Parathyroid adenoma (tissue), 2 donors: ENCODE data around the gene ATP13A3.

Source experiments
- H2AFZ ChIP-seq: fragments of 300-600 bp; sonication (generic); one replicate; pipeline ENCODE4 v1.7.0; 2017; ENCODE audit warnings: antibody characterized with exemption, mild to moderate bottlenecking
- H3K27ac ChIP-seq: fragments of 300-600 bp; sonication (generic); one replicate; pipeline ENCODE4 v1.7.0; 2017
- H3K27me3 ChIP-seq: fragments of 300-600 bp; sonication (generic); one replicate; pipeline ENCODE4 v1.7.0; 2017; ENCODE audit warnings: low read length; ENCODE audit not compliant: control insufficient read depth, insufficient read depth
- H3K36me3 ChIP-seq: fragments of 300-600 bp; sonication (generic); one replicate; pipeline ENCODE4 v1.7.0; 2017; ENCODE audit warnings: low read length; ENCODE audit not compliant: control insufficient read depth, insufficient read depth
- H3K4me1 ChIP-seq: fragments of 300-600 bp; sonication (generic); one replicate; pipeline ENCODE4 v1.7.0; 2017; ENCODE audit warnings: control low read depth
- H3K4me2 ChIP-seq: fragments of 300-600 bp; sonication (generic); one replicate; pipeline ENCODE4 v1.7.0; 2017; ENCODE audit warnings: low read length
- H3K4me3 ChIP-seq: fragments of 300-600 bp; sonication (generic); one replicate; pipeline ENCODE4 v1.7.0; 2017; ENCODE audit warnings: low read depth, low read length
- H3K79me2 ChIP-seq: fragments of 300-600 bp; sonication (generic); one replicate; pipeline ENCODE4 v1.7.0; 2017; ENCODE audit warnings: control low read depth
- H3K9ac ChIP-seq: fragments of 300-600 bp; sonication (generic); one replicate; pipeline ENCODE4 v1.7.0; 2017; ENCODE audit warnings: mild to moderate bottlenecking
- H3K9me3 ChIP-seq: fragments of 300-600 bp; sonication (generic); one replicate; pipeline ENCODE4 v1.7.0; 2017; ENCODE audit warnings: low read length; ENCODE audit not compliant: control insufficient read depth
- TF ChIP-seq, protein P1 (sequence below): fragments of 300-600 bp; sonication (generic); IDR thresholded peaks from one replicate; pipeline ENCODE4 v1.7.0; 2017; ENCODE audit warnings: antibody characterized with exemption, mild to moderate bottlenecking
- donor health status: primary hyperparathyroidism.

Gene ATP13A3

GRCh38 chr3:194508491-194509453 is 22.0 kb upstream of the ATP13A3 start:
- no peak overlapping the region for H2AFZ ChIP-seq
- no peaks in the 10 kb centered on the region for H3K27me3 ChIP-seq
- peaks cover 4% of the 10 kb centered on the region for H3K4me1 ChIP-seq
- no peak overlapping the region for H3K9ac ChIP-seq
- no peak overlapping the region for H3K4me2 ChIP-seq
- H3K27ac ChIP-seq = no peak overlapping the region
- H3K36me3 ChIP-seq = no peaks in the 10 kb centered on the region
- H3K4me3 ChIP-seq = no peak overlapping the region
- no peaks in the 10 kb centered on the region for H3K9me3 ChIP-seq
- H3K79me2 ChIP-seq = no peaks in the 10 kb centered on the region
- TF ChIP-seq, protein P1, sequence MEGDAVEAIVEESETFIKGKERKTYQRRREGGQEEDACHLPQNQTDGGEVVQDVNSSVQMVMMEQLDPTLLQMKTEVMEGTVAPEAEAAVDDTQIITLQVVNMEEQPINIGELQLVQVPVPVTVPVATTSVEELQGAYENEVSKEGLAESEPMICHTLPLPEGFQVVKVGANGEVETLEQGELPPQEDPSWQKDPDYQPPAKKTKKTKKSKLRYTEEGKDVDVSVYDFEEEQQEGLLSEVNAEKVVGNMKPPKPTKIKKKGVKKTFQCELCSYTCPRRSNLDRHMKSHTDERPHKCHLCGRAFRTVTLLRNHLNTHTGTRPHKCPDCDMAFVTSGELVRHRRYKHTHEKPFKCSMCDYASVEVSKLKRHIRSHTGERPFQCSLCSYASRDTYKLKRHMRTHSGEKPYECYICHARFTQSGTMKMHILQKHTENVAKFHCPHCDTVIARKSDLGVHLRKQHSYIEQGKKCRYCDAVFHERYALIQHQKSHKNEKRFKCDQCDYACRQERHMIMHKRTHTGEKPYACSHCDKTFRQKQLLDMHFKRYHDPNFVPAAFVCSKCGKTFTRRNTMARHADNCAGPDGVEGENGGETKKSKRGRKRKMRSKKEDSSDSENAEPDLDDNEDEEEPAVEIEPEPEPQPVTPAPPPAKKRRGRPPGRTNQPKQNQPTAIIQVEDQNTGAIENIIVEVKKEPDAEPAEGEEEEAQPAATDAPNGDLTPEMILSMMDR = no peak

- Histone ChIP-seq H3K36me3 (no peaks in the 10 kb centered on the region), H3K9me3 (no peaks in the 10 kb centered on the region), H3K27me3 (no peaks in the 10 kb centered on the region), H3K9ac (no peak overlapping the region), H3K79me2 (no peaks in the 10 kb centered on the region), H2AFZ (no peak overlapping the region), H3K4me3 (no peak overlapping the region), H3K4me2 (no peak overlapping the region), H3K4me1 (no peaks in the 10 kb centered on the region), H3K27ac (no peak overlapping the region)
- TF ChIP-seq, protein P1 = no peak
Observed at GRCh38 chr3:194507571-194507970, 20.8 kb upstream of the ATP13A3 start.

GRCh38 chr3:194505791-194506415 is 19.1 kb upstream of the ATP13A3 start:
- Histone ChIP-seq H2AFZ (no peak overlapping the region), H3K4me3 (no peak overlapping the region), H3K4me2 (no peak overlapping the region), H3K4me1 (no peaks in the 10 kb centered on the region), H3K79me2 (no peaks in the 10 kb centered on the region), H3K27me3 (no peaks in the 10 kb centered on the region), H3K9me3 (no peaks in the 10 kb centered on the region), H3K36me3 (no peaks in the 10 kb centered on the region), H3K27ac (no peak overlapping the region), H3K9ac (no peak overlapping the region)
- TF ChIP-seq, protein P1 = no peak

GRCh38 chr3:194504861-194505260 is 18.1 kb upstream of the ATP13A3 start:
- Histone ChIP-seq H3K4me3 (no peak overlapping the region), H2AFZ (no peak overlapping the region), H3K27ac (no peak overlapping the region), H3K9ac (no peak overlapping the region), H3K36me3 (no peaks in the 10 kb centered on the region), H3K4me1 (no peaks in the 10 kb centered on the region), H3K9me3 (no peaks in the 10 kb centered on the region), H3K79me2 (no peaks in the 10 kb centered on the region), H3K4me2 (no peak overlapping the region), H3K27me3 (no peaks in the 10 kb centered on the region)
- TF ChIP-seq, protein P1 = no peak
